DOHH2 (cell line): Measurements from ENCODE around the gene SEMA3D.

Source experiments
- CTCF ChIP-seq: fragments of 200-600 bp; sonication (generic); IDR thresholded peaks from one replicate; pipeline ENCODE4 v1.5.1; 2014; ENCODE audit warnings: antibody characterized with exemption, mild to moderate bottlenecking, low read depth, low read length; ENCODE audit not compliant: poor library complexity, severe bottlenecking
- EZH2phosphoT487 ChIP-seq: fragments of 200-600 bp; sonication (generic); IDR thresholded peaks from 2 replicates; pipeline ENCODE4 v1.6.1; 2017; ENCODE audit warnings: borderline replicate concordance, mild to moderate bottlenecking, antibody characterized with exemption, low read length, moderate library complexity, mixed read lengths

DNA sequence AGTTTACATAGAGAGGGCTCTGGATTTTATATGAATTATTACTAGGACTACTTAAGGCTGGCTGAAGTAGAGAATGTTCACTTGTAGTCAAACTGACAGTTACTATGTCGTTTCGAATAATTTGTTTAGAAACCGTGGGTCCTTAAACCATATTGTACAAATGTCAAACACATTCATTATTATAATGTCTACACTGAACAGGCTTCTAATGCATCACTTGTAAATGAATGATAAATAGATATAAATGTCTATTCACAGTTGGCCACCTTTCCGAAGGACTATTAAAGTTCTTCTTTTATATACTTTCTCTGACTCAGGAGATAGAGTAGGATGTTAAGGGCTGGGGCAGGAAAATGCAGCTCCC, 95.3 kb downstream of the SEMA3D start:
- TF ChIP-seq CTCF (no peak), EZH2phosphoT487 (no peak)
